Neuronal stem cell (in vitro differentiated cells): Measurements from ENCODE around the gene C19orf67.

Experiments
- DNase-seq: peaks from one replicate; pipeline ENCODE4 v3.0.0-alpha.2; 2013; ENCODE audit warnings: low spot score
- H2AFZ ChIP-seq: one replicate; pipeline ENCODE4 v1.6.1; 2013; ENCODE audit warnings: mild to moderate bottlenecking, low read length, inconsistent platforms
- H2AK5ac ChIP-seq: 2 replicates; pipeline ENCODE4 v1.6.1; 2013; ENCODE audit warnings: low read depth, mild to moderate bottlenecking, inconsistent platforms, low read length, moderate library complexity, mixed read lengths
- H2BK120ac ChIP-seq: 2 replicates; pipeline ENCODE4 v1.6.1; 2013; ENCODE audit warnings: low read depth, mild to moderate bottlenecking, inconsistent platforms, low read length, moderate library complexity, mixed read lengths
- H2BK12ac ChIP-seq: one replicate; pipeline ENCODE4 v1.6.1; 2013; ENCODE audit warnings: low read length, inconsistent platforms
- H2BK15ac ChIP-seq: 2 replicates; pipeline ENCODE4 v1.6.1; 2013; ENCODE audit warnings: mild to moderate bottlenecking, low read length, inconsistent platforms, mixed read lengths
- H2BK5ac ChIP-seq: one replicate; pipeline ENCODE4 v1.6.1; 2013; ENCODE audit warnings: inconsistent platforms, mild to moderate bottlenecking, low read length, moderate library complexity
- H3K14ac ChIP-seq: one replicate; pipeline ENCODE4 v1.6.1; 2013; ENCODE audit warnings: low read length, inconsistent platforms
- H3K18ac ChIP-seq: 2 replicates; pipeline ENCODE4 v1.6.1; 2013; ENCODE audit warnings: low read length, inconsistent platforms
- H3K23ac ChIP-seq: 2 replicates; pipeline ENCODE4 v1.6.1; 2013; ENCODE audit warnings: low read depth, mild to moderate bottlenecking, mixed read lengths, low read length, inconsistent platforms; ENCODE audit not compliant: poor library complexity
- H3K27ac ChIP-seq: replicated peaks from 3 replicates; pipeline ENCODE4 v1.5.1; 2013; ENCODE audit warnings: low read length, inconsistent platforms
- H3K27me3 ChIP-seq, 3 experiments: 2 replicates each; pipeline ENCODE4 v1.6.1; 2013; ENCODE audit warnings: low read length in 3 of 3, mild to moderate bottlenecking in 2 of 3, inconsistent platforms in 1 of 3, low read depth in 1 of 3, mixed read lengths in 1 of 3, moderate library complexity in 1 of 3; ENCODE audit not compliant: control insufficient read depth in 3 of 3, insufficient read depth in 3 of 3
- H3K36me3 ChIP-seq, 2 donors: replicated peaks in 1 of 2; 2 replicates each; pipeline ENCODE4 v1.6.1; 2013; ENCODE audit warnings: low read length in 2 of 2; ENCODE audit not compliant: control insufficient read depth in 2 of 2, insufficient read depth in 2 of 2
- H3K4ac ChIP-seq: 2 replicates; pipeline ENCODE4 v1.6.1; 2013; ENCODE audit warnings: inconsistent platforms, mild to moderate bottlenecking, low read length, moderate library complexity
- H3K4me1 ChIP-seq, 2 donors: 1 replicate in 1 of 2; 2 replicates in 1 of 2; pipeline ENCODE4 v1.6.1; 2013; ENCODE audit warnings: low read length in 2 of 2, low read depth in 1 of 2; ENCODE audit not compliant: control insufficient read depth in 2 of 2, insufficient read depth in 1 of 2
- H3K4me2 ChIP-seq: one replicate; pipeline ENCODE4 v1.6.1; 2013; ENCODE audit warnings: mild to moderate bottlenecking, low read length, inconsistent platforms; ENCODE audit not compliant: insufficient read depth, poor library complexity, severe bottlenecking
- H3K4me3 ChIP-seq, 2 donors: 2 replicates each; pipeline ENCODE4 v1.5.1; 2013; ENCODE audit warnings: low read length in 2 of 2, mild to moderate bottlenecking in 2 of 2, inconsistent platforms in 1 of 2, moderate library complexity in 1 of 2
- H3K79me1 ChIP-seq: one replicate; pipeline ENCODE4 v1.6.1; 2013; ENCODE audit warnings: low read depth, mild to moderate bottlenecking, inconsistent platforms, low read length, moderate library complexity
- H3K9ac ChIP-seq: one replicate; pipeline ENCODE4 v1.6.1; 2013; ENCODE audit warnings: mild to moderate bottlenecking, low read depth, low read length, inconsistent platforms; ENCODE audit not compliant: poor library complexity
- H3K9me3 ChIP-seq, 2 donors: replicated peaks in 1 of 2; 2 replicates each; pipeline versions ENCODE3 to v1.6.1; 2013; ENCODE audit warnings: low read length in 2 of 2, mild to moderate bottlenecking in 2 of 2, inconsistent platforms in 1 of 2, low read depth in 1 of 2, mixed read lengths in 1 of 2, moderate library complexity in 1 of 2; ENCODE audit not compliant: control insufficient read depth in 2 of 2, insufficient read depth in 1 of 2
- H4K8ac ChIP-seq: one replicate; pipeline ENCODE4 v1.6.1; 2013; ENCODE audit warnings: low read depth, mild to moderate bottlenecking, inconsistent platforms, low read length, moderate library complexity
- H4K91ac ChIP-seq: one replicate; pipeline ENCODE4 v1.6.1; 2013; ENCODE audit warnings: low read length, low read depth, mild to moderate bottlenecking, inconsistent platforms; ENCODE audit not compliant: poor library complexity
- WGBS, 2 donors: extraction: QIAGEN DNeasy Blood & Tissue Kit; methylation state at CpG; one replicate each; pipeline ENCODE4 v1.1.7; 2013; ENCODE audit warnings: missing lambda C conversion rate in 2 of 2, mixed read lengths in 1 of 2; ENCODE audit not compliant: insufficient read length in 2 of 2, insufficient replicate concordance in 1 of 2; ENCODE audit errors: extremely low coverage in 2 of 2; 5-methylcytosine and 5-hydroxymethylcytosine counted together

Gene C19orf67

DNA sequence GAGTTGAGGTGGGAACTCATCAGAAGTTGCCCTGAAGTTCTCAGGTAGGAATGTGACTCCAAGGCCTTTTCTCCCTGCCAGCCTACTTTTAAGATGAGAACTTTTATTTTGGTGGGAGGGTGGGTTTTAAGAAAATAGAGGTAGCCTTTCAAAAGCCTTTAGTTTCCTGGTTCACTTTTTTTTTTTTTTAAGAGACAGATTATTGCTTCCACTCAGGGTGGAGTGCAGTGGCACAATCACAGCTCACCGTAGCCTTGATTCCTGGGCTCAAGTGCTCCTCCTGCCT, 3.0 kb downstream of the C19orf67 start:
- Histone ChIP-seq H3K14ac (no peak overlapping the region), H2AK5ac (no peak overlapping the region), H3K4ac (no peak overlapping the region), H2BK15ac (no peak overlapping the region), H3K27ac (no peak overlapping the region), H3K4me1 (peaks cover 0 to 5% of the 10 kb centered on the region in 2 donors), H2AFZ (no peak overlapping the region), H3K23ac (no peak overlapping the region), H3K9ac (no peak overlapping the region), H2BK12ac (no peak overlapping the region), H3K4me3 (peak overlapping the region in 1 of 2 donors; percentile 60), H3K18ac (no peak overlapping the region), H4K91ac (no peak overlapping the region), H3K79me1 (no peaks in the 10 kb centered on the region), H3K36me3 (peaks cover 2 to 12% of the 10 kb centered on the region in 2 donors), H3K9me3 (no peaks in the 10 kb centered on the region), H2BK5ac (no peak overlapping the region), H3K27me3 (no peaks in the 10 kb centered on the region), H4K8ac (no peak overlapping the region), H3K4me2 (no peak overlapping the region), H2BK120ac (no peak overlapping the region)
- DNase-seq = no peak
- WGBS, 2 donors = no CpG with 5 or more reads among the region's 1 CpG

GRCh38 chr19:14081797-14082674, 3.5 kb downstream of the C19orf67 start:
- H2BK12ac ChIP-seq = no peak overlapping the region
- H4K91ac ChIP-seq = no peak overlapping the region
- peaks cover 0 to 5% of the 10 kb centered on the region in 2 donors for H3K4me1 ChIP-seq
- H3K14ac ChIP-seq = no peak overlapping the region
- H2BK15ac ChIP-seq = peak overlapping the region; percentile 84
- H2AK5ac ChIP-seq = peak overlapping the region; percentile 58
- no peak overlapping the region for H2BK120ac ChIP-seq
- H3K4me3 ChIP-seq = peak overlapping the region; percentile 60 to 89
- H3K79me1 ChIP-seq = no peaks in the 10 kb centered on the region
- H3K18ac ChIP-seq = peak overlapping the region; percentile 90
- H3K27ac ChIP-seq = peak overlapping the region; percentile 53
- H4K8ac ChIP-seq = no peak overlapping the region
- DNase-seq = no peak
- H3K4ac ChIP-seq = no peak overlapping the region
- H2AFZ ChIP-seq = peak overlapping the region; percentile 83
- H3K27me3 ChIP-seq = no peaks in the 10 kb centered on the region
- peak overlapping the region; percentile 93 for H2BK5ac ChIP-seq
- H3K36me3 ChIP-seq = peaks cover 0 to 9% of the 10 kb centered on the region in 2 donors
- no CpG with 5 or more reads among the region's 24 CpGs for WGBS, 2 donors
- H3K23ac ChIP-seq = peak overlapping the region; percentile 52
- no peak overlapping the region for H3K9ac ChIP-seq
- no peaks in the 10 kb centered on the region for H3K9me3 ChIP-seq
- peak overlapping the region; percentile 93 for H3K4me2 ChIP-seq

GRCh38 chr19:14080887-14081796, 4.4 kb downstream of the C19orf67 start:
- no CpG with 5 or more reads among the region's 50 CpGs for WGBS, 2 donors
- Histone ChIP-seq H3K23ac (peak overlapping the region; percentile 52), H3K79me1 (no peaks in the 10 kb centered on the region), H3K14ac (no peak overlapping the region), H2BK12ac (no peak overlapping the region), H2AFZ (peak overlapping the region; percentile 90), H3K4me1 (peaks cover 0 to 5% of the 10 kb centered on the region in 2 donors), H3K18ac (peak overlapping the region; percentile 91), H3K9ac (peak overlapping the region; percentile 72), H2BK15ac (peak overlapping the region; percentile 88), H3K4ac (no peak overlapping the region), H3K4me3 (peak overlapping the region; percentile 62 to 89), H2BK5ac (peak overlapping the region; percentile 93), H3K4me2 (peak overlapping the region; percentile 98), H2AK5ac (peak overlapping the region; percentile 60), H3K27me3 (no peaks in the 10 kb centered on the region), H3K27ac (peak overlapping the region; percentile 54), H3K9me3 (no peaks in the 10 kb centered on the region), H4K8ac (no peak overlapping the region), H3K36me3 (no peaks in the 10 kb centered on the region), H2BK120ac (no peak overlapping the region), H4K91ac (no peak overlapping the region)
- peak; percentile 99 for DNase-seq

- no peak overlapping the region for H2BK120ac ChIP-seq
- no peak overlapping the region for H3K4ac ChIP-seq
- peaks cover 0 to 20% (median 5%) of the 10 kb centered on the region in 3 experiments for H3K27me3 ChIP-seq
- no peak overlapping the region for H3K4me3 ChIP-seq
- H2BK15ac ChIP-seq = no peak overlapping the region
- no peak overlapping the region for H2AK5ac ChIP-seq
- no peak overlapping the region for H2BK12ac ChIP-seq
- no peak overlapping the region for H4K91ac ChIP-seq
- H3K27ac ChIP-seq = no peak overlapping the region
- WGBS, 2 donors = no CpG with 5 or more reads among the region's 2 CpGs
- no peak overlapping the region for H2BK5ac ChIP-seq
- no peak overlapping the region for H3K18ac ChIP-seq
- DNase-seq = no peak
- no peaks in the 10 kb centered on the region for H3K9me3 ChIP-seq
- no peak overlapping the region for H4K8ac ChIP-seq
- no peak overlapping the region for H2AFZ ChIP-seq
- H3K23ac ChIP-seq = no peak overlapping the region
- H3K79me1 ChIP-seq = no peaks in the 10 kb centered on the region
- H3K36me3 ChIP-seq = no peaks in the 10 kb centered on the region
- H3K14ac ChIP-seq = no peak overlapping the region
- H3K4me2 ChIP-seq = no peak overlapping the region
- H3K4me1 ChIP-seq = peaks cover 7 to 14% of the 10 kb centered on the region in 2 donors
- no peak overlapping the region for H3K9ac ChIP-seq
Measured at GRCh38 chr19:14078411-14078810, 7.2 kb downstream of the C19orf67 start.
